Germinal center (tissue), 1 donor: Measurements from ENCODE around the gene RTP3.
"Not testable (repeated sequence)": the region's sequence is repeated elsewhere in the genome, so short reads cannot be mapped to it uniquely, and the experiment has no call there.

ENCODE experiments used
- DNase-seq: peaks from one replicate; pipeline ENCODE4 v3.0.0; 2012; ENCODE audit warnings: mixed read lengths, low spot score

Gene RTP3

GRCh38 chr3:46546896-46547440 is 49.2 kb downstream of the RTP3 start:
- peak; percentile 14 for DNase-seq

DNA sequence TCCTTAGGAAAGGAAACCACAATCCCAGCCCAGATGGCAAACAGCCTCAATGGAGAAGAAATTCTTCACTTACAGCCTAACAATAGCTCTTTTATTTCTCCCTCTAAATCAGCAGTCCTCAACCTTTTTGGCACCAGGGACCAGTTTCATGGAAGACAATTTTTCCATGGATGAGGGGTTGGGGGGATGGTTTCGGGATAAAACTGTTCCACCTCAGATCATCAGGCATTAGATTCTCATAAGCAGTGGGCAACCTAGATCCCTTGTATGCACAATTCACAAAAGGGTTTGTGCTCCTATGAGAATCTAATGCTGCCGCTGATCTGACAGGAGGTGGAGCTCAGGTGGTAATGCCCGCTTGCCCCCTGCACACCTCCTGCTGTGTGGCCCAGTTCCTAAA is 50.8 kb downstream of the RTP3 start:
- not testable (repeated sequence) for DNase-seq

DNA sequence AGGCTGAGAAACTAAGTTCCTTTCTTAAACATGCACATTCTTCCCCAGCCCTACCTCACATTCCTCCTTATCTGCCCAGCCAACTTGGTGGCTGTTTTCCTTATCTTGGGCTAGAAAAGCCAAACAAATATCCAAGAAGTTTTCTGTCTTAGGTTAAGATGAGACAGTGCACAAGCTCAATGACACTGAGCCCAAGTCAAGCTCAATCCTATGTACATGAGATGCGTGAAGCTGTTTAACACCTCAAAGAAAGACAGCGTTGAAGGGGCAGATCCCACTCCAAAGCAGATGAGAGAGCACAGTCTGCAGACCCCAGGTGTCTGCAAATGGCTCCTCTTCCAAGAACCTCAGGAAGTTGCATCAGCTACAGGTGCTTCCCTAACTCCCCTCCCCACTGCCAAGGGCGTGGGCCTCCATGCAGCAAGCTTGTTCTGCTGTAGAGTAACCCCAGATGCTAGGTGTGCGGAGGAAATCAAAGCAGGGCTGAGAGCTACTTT is 51.7 kb downstream of the RTP3 start:
- DNase-seq = no peak

GRCh38 chr3:46549989-46550388 is 52.2 kb downstream of the RTP3 start:
- DNase-seq = no peak
